Left ventricle myocardium inferior (tissue), 1 donor: Measurements from ENCODE around the gene FMR1. TPM values are rescaled to one million over a fixed set of nuclear protein-coding genes. Genes with fewer than 3 reads are reported as not detected.
A peak's percentile ranks its signal among the peaks of the same experiment; 100 is the strongest.

Experiments
- DNase-seq: peaks from one replicate; pipeline ENCODE4 v3.0.0-alpha.2; 2020
- H3K27ac ChIP-seq: fragments of 200-600 bp; replicated peaks from 2 replicates; pipeline ENCODE4 v1.8.0; 2021
- H3K27me3 ChIP-seq: fragments of 200-600 bp; 2 replicates; pipeline ENCODE4 v1.8.0; 2021; ENCODE audit warnings: low read depth
- H3K36me3 ChIP-seq: fragments of 200-600 bp; 2 replicates; pipeline ENCODE4 v1.8.0; 2021
- H3K4me1 ChIP-seq: fragments of 200-600 bp; 2 replicates; pipeline ENCODE4 v1.8.0; 2021
- H3K4me3 ChIP-seq: fragments of 200-600 bp; 2 replicates; pipeline ENCODE4 v1.8.0; 2021; ENCODE audit warnings: mild to moderate bottlenecking, moderate library complexity
- H3K9me3 ChIP-seq: fragments of 200-600 bp; replicated peaks from 2 replicates; pipeline ENCODE4 v1.8.0; 2021
- CTCF ChIP-seq: fragments of 200-600 bp; IDR thresholded peaks from 2 replicates; pipeline ENCODE4 v1.8.0; 2021; ENCODE audit warnings: antibody characterized with exemption, mild to moderate bottlenecking, borderline replicate concordance
- intact Hi-C: fragments of 100-400 bp; cut with micrococcal nuclease; formaldehyde crosslinking; loops from one replicate; pipeline ENCODE4 v1.11.0; 2022
- total RNA-seq: library from RNA; stranded (reverse); fragmentation: NEBNext Ultra II Directional; extraction: Animal tissue kit (Norgen Biotek cat#: 25700); gene quantifications from one replicate; pipeline ENCODE4 v1.2.1, GENCODE V29; 2021
- donor health status: DM: no; HTN: yes; CAD: no; lungs with severe emphysema.

FMR1 gene
- total RNA-seq, 1 donor from 2014 or later = 24.3 TPM

GRCh38 chrX:147908106-147908505, 3.6 kb upstream of the FMR1 start:
- Histone ChIP-seq H3K9me3 (no peaks in the 10 kb centered on the region), H3K27ac (no peak overlapping the region), H3K4me1 (peaks cover 3% of the 10 kb centered on the region), H3K4me3 (no peak overlapping the region), H3K27me3 (no peaks in the 10 kb centered on the region), H3K36me3 (no peaks in the 10 kb centered on the region)
- no peak for TF ChIP-seq CTCF
- intact Hi-C loops = no loop called here
- no peak for DNase-seq

GRCh38 chrX:147910607-147911006, 1.1 kb upstream of the FMR1 start:
- H3K4me3 ChIP-seq = no peak overlapping the region
- TF ChIP-seq CTCF = no peak
- no peak for DNase-seq
- H3K36me3 ChIP-seq = no peaks in the 10 kb centered on the region
- H3K27me3 ChIP-seq = no peaks in the 10 kb centered on the region
- intact Hi-C loops = no loop called here
- H3K9me3 ChIP-seq = no peaks in the 10 kb centered on the region
- no peak overlapping the region for H3K27ac ChIP-seq
- peaks cover 25% of the 10 kb centered on the region for H3K4me1 ChIP-seq

GRCh38 chrX:147912093-147912801, 528 bp downstream of the FMR1 start:
- DNase-seq = peak; percentile 15
- no peaks in the 10 kb centered on the region for H3K27me3 ChIP-seq
- no peak for TF ChIP-seq CTCF
- H3K4me1 ChIP-seq = peaks cover 42% of the 10 kb centered on the region
- no peaks in the 10 kb centered on the region for H3K36me3 ChIP-seq
- H3K9me3 ChIP-seq = no peaks in the 10 kb centered on the region
- H3K27ac ChIP-seq = peak overlapping the region; percentile 88
- intact Hi-C loops = no loop called here
- peak overlapping the region; percentile 81 for H3K4me3 ChIP-seq

- Histone ChIP-seq H3K9me3 (no peaks in the 10 kb centered on the region), H3K27me3 (no peaks in the 10 kb centered on the region), H3K4me3 (peak overlapping the region; percentile 81), H3K27ac (no peak overlapping the region), H3K36me3 (no peaks in the 10 kb centered on the region), H3K4me1 (peaks cover 54% of the 10 kb centered on the region)
- intact Hi-C loops = no loop called here
- DNase-seq = no peak
- TF ChIP-seq CTCF = no peak
These were observed 1.9 kb downstream of the FMR1 start for GRCh38 chrX:147913570-147913969.

- no peak for DNase-seq
- no peak overlapping the region for H3K4me3 ChIP-seq
- intact Hi-C loops = no loop called here
- no peaks in the 10 kb centered on the region for H3K36me3 ChIP-seq
- H3K27ac ChIP-seq = no peak overlapping the region
- peaks cover 63% of the 10 kb centered on the region for H3K4me1 ChIP-seq
- no peaks in the 10 kb centered on the region for H3K27me3 ChIP-seq
- no peaks in the 10 kb centered on the region for H3K9me3 ChIP-seq
- TF ChIP-seq CTCF = no peak
These were observed 2.9 kb downstream of the FMR1 start for GRCh38 chrX:147914591-147914990.
